ENCODE measurements around the gene SEC22C. TPM values are rescaled to one million over a fixed set of nuclear protein-coding genes. Genes with fewer than 3 reads are reported as not detected.

The SEC22C gene
- total and polyA plus RNA-seq, 2 of the 4 experiments (the other 2 are of a cell fraction) = 24.0 to 43.9 TPM

GRCh38 chr3:42582474-42583070 lies 805 bp upstream of the SEC22C start:
- Histone ChIP-seq H3K14ac (replicated peaks; ENCODE audit: low read depth, low read length) (0 out of 2 replicates have a peak overlapping the region, but pooled peaks have one; percentile 8), H3K56ac (ENCODE audit: extremely low read depth, insufficient read depth, low read length) (peak overlapping the region; percentile 8; the same call in 1 of the 2 replicates), H4K5ac (ENCODE audit: low read depth, low read length) (no peak overlapping the region), H4K91ac (ENCODE audit: insufficient read depth, low read depth, low read length) (no peak overlapping the region), H2BK20ac (ENCODE audit: low read depth, low read length) (no peak overlapping the region), H2AFZ (replicated peaks; ENCODE audit: low read length, poor library complexity) (peak overlapping the region; percentile 98), H3K4ac (ENCODE audit: low read depth, low read length) (no peak overlapping the region), H3K9me1 (ENCODE audit: insufficient read depth, low read length) (no peaks in the 10 kb centered on the region; the same call in 1 of the 2 replicates), H3K9ac (ENCODE audit: low read depth, low read length) (peak overlapping the region; percentile 78; the same call in 1 of the 2 replicates), H3K23ac (ENCODE audit: low read depth, low read length) (peak overlapping the region; percentile 7; the same call in 1 of the 2 replicates), H3K4me3 (ENCODE audit: insufficient read depth, low read depth, low read length) (peak overlapping the region; percentile 95), H3K27me3 (ENCODE audit: control insufficient read depth, insufficient read depth, low read length) (no peaks in the 10 kb centered on the region), H2AK9ac (replicated peaks; ENCODE audit: low read depth, low read length, poor library complexity) (peak overlapping the region; percentile 88), H2BK120ac (ENCODE audit: low read depth, low read length) (0 out of 2 replicates have a peak overlapping the region, but pooled peaks have one; percentile 11), H3K4me2 (ENCODE audit: low read depth, low read length) (peak overlapping the region; percentile 94), H3K79me1 (ENCODE audit: low read depth in 1 of 2, low read length in 2 of 2) (peaks cover 12 to 30% of the 10 kb centered on the region in 2 experiments), H2AK5ac (ENCODE audit: low read depth, low read length) (no peak overlapping the region), H3K36me3 (ENCODE audit: control insufficient read depth, insufficient read depth, low read length) (no peaks in the 10 kb centered on the region), H3K4me1 (ENCODE audit: control insufficient read depth, insufficient read depth, low read length) (peaks cover 2% of the 10 kb centered on the region; the same call in 1 of the 2 replicates), H4K8ac (ENCODE audit: low read depth in 2 of 2, low read length in 2 of 2) (peak overlapping the region in 1 of 2 experiments; percentile 4; a peak in 2 of 4 replicates), H3K27ac (ENCODE audit: insufficient read depth, low read length) (no peak overlapping the region; the same call in 1 of the 2 replicates), H2BK15ac (ENCODE audit: low read depth, low read length) (peak overlapping the region; percentile 34; the same call in 2 of the 3 replicates), H3K9me3 (ENCODE audit: control insufficient read depth, insufficient read depth, low read length) (no peaks in the 10 kb centered on the region), H3K18ac (ENCODE audit: low read depth, low read length) (no peak overlapping the region), H2BK5ac (ENCODE audit: low read depth, low read length, poor library complexity, severe bottlenecking) (no peak overlapping the region), H4K20me1 (ENCODE audit: insufficient read depth, low read length) (no peaks in the 10 kb centered on the region)
- in situ Hi-C loops (cut with MboI; ENCODE audit: low sequenced_read_pairs) (no loop called here), intact Hi-C loops (cut with micrococcal nuclease) (loop anchor here (5.0 kb wide), 1 partner anchor 160 kb away; no protein-coding TSS in a partner anchor), dilution Hi-C loops (cut with HindIII; ENCODE audit: low sequenced_read_pairs, unreplicated experiment) (no loop called here)
- ATAC-seq (ENCODE audit: low read depth) (no peak), DNase-seq (no peak)
- ChIA-PET CTCF (interaction anchor here (0.6 kb wide), 1 partner anchor 21 kb away, joined by 4 read pairs; no protein-coding TSS in a partner anchor), POLR2A (ENCODE audit: unreplicated experiment) (interaction anchor here (0.8 kb wide), 1 partner anchor 8 kb away, joined by 3 read pairs; the partner anchor contains the start of gene SS18L2)
- no CpG with 5 or more reads among the region's 3 CpGs for WGBS, 2 experiments (ENCODE audit: extremely low coverage in 2 of 2, insufficient read length in 1 of 2)
- BruUV-seq (replicated peaks) = no TSS peak
- TF ChIP-seq MXI1 (IDR thresholded peaks at IDR 0.05; ENCODE audit: borderline replicate concordance, low read depth, low read length) (no peak), RCOR1 (IDR thresholded peaks at IDR 0.05; ENCODE audit: insufficient replicate concordance, low read length) (no peak), ELK1 (IDR thresholded peaks at IDR 0.05; ENCODE audit: borderline replicate concordance, low read depth, low read length) (no peak), SMC3 (IDR thresholded peaks at IDR 0.05; ENCODE audit: low read depth, low read length) (no peak), MAFK (IDR thresholded peaks at IDR 0.05; ENCODE audit: low read depth, low read length) (no peak), POLR2A (IDR thresholded peaks at IDR 0.05; ENCODE audit: low read depth, low read length) (no peak), FOS (IDR thresholded peaks at IDR 0.05; ENCODE audit: low read depth, low read length) (no peak), CHD1 (IDR thresholded peaks at IDR 0.05; ENCODE audit: low read depth, low read length) (no peak), NFE2L2 (IDR thresholded peaks at IDR 0.05; ENCODE audit: low read depth, low read length) (no peak), RAD21 (IDR thresholded peaks at IDR 0.05; ENCODE audit: low read length) (no peak), MAZ (IDR thresholded peaks at IDR 0.05; ENCODE audit: borderline replicate concordance, low read depth, low read length) (no peak), CTCF (conservative IDR thresholded peaks at IDR 0.05; ENCODE audit: low read depth, low read length) (no peak), BHLHE40 (IDR thresholded peaks at IDR 0.05; ENCODE audit: low read depth, low read length) (no peak), USF2 (IDR thresholded peaks at IDR 0.05; ENCODE audit: low read depth, low read length) (no peak)

Measured in IMR-90 (cell line).